ENCODE results near the gene DLGAP1. TPM values are rescaled to one million over a fixed set of nuclear protein-coding genes. Genes with fewer than 3 reads are reported as not detected.

DLGAP1 gene
- total and polyA plus RNA-seq, 2 donors (not counting 1 experiment from before 2014, with no cell fraction given), result 0.07 to 0.61 TPM

GRCh38 chr18:3692113-3692621, 762.9 kb downstream of the DLGAP1 start:
- no peak for ATAC-seq (ENCODE audit: low read depth)
- no peak overlapping the region for H3K4me2 ChIP-seq (replicated peaks; ENCODE audit: low read depth, low read length, poor library complexity, severe bottlenecking)
- H3K27me3 Mint-ChIP-seq, result peaks cover 5% of the 10 kb centered on the region
- no peaks in the 10 kb centered on the region for H4K20me1 ChIP-seq (ENCODE audit: control insufficient read depth, insufficient read depth, low read length, poor library complexity, severe bottlenecking)
- no peak overlapping the region for H3K4me3 Mint-ChIP-seq
- no peak overlapping the region for H3K27ac Mint-ChIP-seq
- no CpG with 5 or more reads among the region's 2 CpGs for WGBS (ENCODE audit: insufficient coverage)
- H2AFZ ChIP-seq (ENCODE audit: insufficient read depth, low read depth, low read length, poor library complexity, severe bottlenecking), result no peak overlapping the region
- H3K4me1 Mint-ChIP-seq, result no peaks in the 10 kb centered on the region
- POLR2A ChIA-PET, result interaction anchor here (0.6 kb wide), 1 partner anchor 243 kb away, joined by 4 read pairs; no protein-coding TSS in a partner anchor
- TF ChIP-seq, protein P1, sequence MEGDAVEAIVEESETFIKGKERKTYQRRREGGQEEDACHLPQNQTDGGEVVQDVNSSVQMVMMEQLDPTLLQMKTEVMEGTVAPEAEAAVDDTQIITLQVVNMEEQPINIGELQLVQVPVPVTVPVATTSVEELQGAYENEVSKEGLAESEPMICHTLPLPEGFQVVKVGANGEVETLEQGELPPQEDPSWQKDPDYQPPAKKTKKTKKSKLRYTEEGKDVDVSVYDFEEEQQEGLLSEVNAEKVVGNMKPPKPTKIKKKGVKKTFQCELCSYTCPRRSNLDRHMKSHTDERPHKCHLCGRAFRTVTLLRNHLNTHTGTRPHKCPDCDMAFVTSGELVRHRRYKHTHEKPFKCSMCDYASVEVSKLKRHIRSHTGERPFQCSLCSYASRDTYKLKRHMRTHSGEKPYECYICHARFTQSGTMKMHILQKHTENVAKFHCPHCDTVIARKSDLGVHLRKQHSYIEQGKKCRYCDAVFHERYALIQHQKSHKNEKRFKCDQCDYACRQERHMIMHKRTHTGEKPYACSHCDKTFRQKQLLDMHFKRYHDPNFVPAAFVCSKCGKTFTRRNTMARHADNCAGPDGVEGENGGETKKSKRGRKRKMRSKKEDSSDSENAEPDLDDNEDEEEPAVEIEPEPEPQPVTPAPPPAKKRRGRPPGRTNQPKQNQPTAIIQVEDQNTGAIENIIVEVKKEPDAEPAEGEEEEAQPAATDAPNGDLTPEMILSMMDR (IDR thresholded peaks at IDR 0.05), result no peak
- TF ChIP-seq EZH2 (IDR thresholded peaks at IDR 0.05; ENCODE audit: borderline replicate concordance, insufficient read depth, low read depth, low read length, poor library complexity, severe bottlenecking), result no peak
- intact Hi-C loops (cut with micrococcal nuclease), result no loop called here
- H3K9me3 ChIP-seq (ENCODE audit: control extremely low read depth in 1 of 3, control insufficient read depth in 2 of 3, insufficient read depth in 1 of 3, low read length in 2 of 3), result no peaks in the 10 kb centered on the region
- no peak overlapping the region for H3K4me3 ChIP-seq (ENCODE audit: control extremely low read depth in 1 of 5, extremely low read depth in 1 of 5, insufficient read depth in 1 of 5, low read depth in 2 of 5, low read length in 4 of 5)
- H3K36me3 ChIP-seq (replicated peaks in 1 of 2; ENCODE audit: control extremely low read depth in 1 of 2, control insufficient read depth in 1 of 2, extremely low read depth in 1 of 2, insufficient read depth in 2 of 2, low read length in 1 of 2), result no peaks in the 10 kb centered on the region
- H3K27me3 ChIP-seq (replicated peaks in 1 of 4; ENCODE audit: control extremely low read depth in 1 of 4, control insufficient read depth in 3 of 4, insufficient read depth in 4 of 4, low read length in 3 of 4), result no peaks in the 10 kb centered on the region
- DNase-seq, result no peak
- H3K27ac ChIP-seq (ENCODE audit: low read length in 2 of 2), result no peak overlapping the region
- CTCF ChIA-PET, result interaction anchor here (1.1 to 2.4 kb wide), 2 partner anchors 16 to 26 kb away, joined by 5 to 10 read pairs; no protein-coding TSS in a partner anchor
- H3K9ac ChIP-seq (ENCODE audit: low read length), result no peak overlapping the region
- H3K9me3 Mint-ChIP-seq (ENCODE audit: insufficient read depth), result no peaks in the 10 kb centered on the region
- no peaks in the 10 kb centered on the region for H3K4me1 ChIP-seq (ENCODE audit: control insufficient read depth in 2 of 2, insufficient read depth in 2 of 2, low read length in 2 of 2)
- no peaks in the 10 kb centered on the region for H3K79me2 ChIP-seq (ENCODE audit: control insufficient read depth, insufficient read depth, low read length)

GRCh38 chr18:3691705-3692104, 763.4 kb downstream of the DLGAP1 start:
- DNase-seq, result no peak
- Mint-ChIP-seq H3K4me1 (no peaks in the 10 kb centered on the region), H3K27ac (no peak overlapping the region), H3K9me3 (ENCODE audit: insufficient read depth) (peaks cover 2% of the 10 kb centered on the region), H3K27me3 (peaks cover under 1% of the 10 kb centered on the region), H3K4me3 (no peak overlapping the region)
- intact Hi-C loops (cut with micrococcal nuclease), result no loop called here
- Histone ChIP-seq H3K4me3 (ENCODE audit: control extremely low read depth in 1 of 5, extremely low read depth in 1 of 5, insufficient read depth in 1 of 5, low read depth in 2 of 5, low read length in 4 of 5) (no peak overlapping the region), H2AFZ (ENCODE audit: insufficient read depth, low read depth, low read length, poor library complexity, severe bottlenecking) (no peak overlapping the region), H3K4me2 (replicated peaks; ENCODE audit: low read depth, low read length, poor library complexity, severe bottlenecking) (no peak overlapping the region), H3K4me1 (ENCODE audit: control insufficient read depth in 2 of 2, insufficient read depth in 2 of 2, low read length in 2 of 2) (no peaks in the 10 kb centered on the region), H3K79me2 (ENCODE audit: control insufficient read depth, insufficient read depth, low read length) (no peaks in the 10 kb centered on the region), H4K20me1 (ENCODE audit: control insufficient read depth, insufficient read depth, low read length, poor library complexity, severe bottlenecking) (no peaks in the 10 kb centered on the region), H3K27ac (ENCODE audit: low read length in 2 of 2) (no peak overlapping the region), H3K9ac (ENCODE audit: low read length) (no peak overlapping the region), H3K27me3 (replicated peaks in 1 of 4; ENCODE audit: control extremely low read depth in 1 of 4, control insufficient read depth in 3 of 4, insufficient read depth in 4 of 4, low read length in 3 of 4) (no peaks in the 10 kb centered on the region), H3K36me3 (replicated peaks in 1 of 2; ENCODE audit: control extremely low read depth in 1 of 2, control insufficient read depth in 1 of 2, extremely low read depth in 1 of 2, insufficient read depth in 2 of 2, low read length in 1 of 2) (no peaks in the 10 kb centered on the region), H3K9me3 (ENCODE audit: control extremely low read depth in 1 of 3, control insufficient read depth in 2 of 3, insufficient read depth in 1 of 3, low read length in 2 of 3) (no peaks in the 10 kb centered on the region)
- WGBS (ENCODE audit: insufficient coverage), result 100% methylated on average over 1 of the region's 3 CpGs
- no peak for ATAC-seq (ENCODE audit: low read depth)
- ChIA-PET CTCF (interaction anchor here (1.1 to 2.4 kb wide), 2 partner anchors 16 to 25 kb away, joined by 5 to 10 read pairs; no protein-coding TSS in a partner anchor), POLR2A (no interaction called here)
- TF ChIP-seq EZH2 (IDR thresholded peaks at IDR 0.05; ENCODE audit: borderline replicate concordance, insufficient read depth, low read depth, low read length, poor library complexity, severe bottlenecking), result no peak
- TF ChIP-seq, protein P1 (IDR thresholded peaks at IDR 0.05), result no peak
